PC-9 (cell line): ENCODE data around the gene OR11L1.

Source experiments
- EZH2 ChIP-seq: fragments of 200-600 bp; sonication (generic); IDR thresholded peaks from 2 replicates; pipeline ENCODE4 v1.8.0; 2017; ENCODE audit warnings: antibody characterized with exemption, low read depth
- TF ChIP-seq, protein P1 (sequence below): fragments of 200-600 bp; sonication (generic); conservative IDR thresholded peaks from 2 replicates; pipeline ENCODE4 v1.6.1; 2017; ENCODE audit warnings: mixed run types, antibody characterized with exemption, mild to moderate bottlenecking, moderate library complexity

DNA sequence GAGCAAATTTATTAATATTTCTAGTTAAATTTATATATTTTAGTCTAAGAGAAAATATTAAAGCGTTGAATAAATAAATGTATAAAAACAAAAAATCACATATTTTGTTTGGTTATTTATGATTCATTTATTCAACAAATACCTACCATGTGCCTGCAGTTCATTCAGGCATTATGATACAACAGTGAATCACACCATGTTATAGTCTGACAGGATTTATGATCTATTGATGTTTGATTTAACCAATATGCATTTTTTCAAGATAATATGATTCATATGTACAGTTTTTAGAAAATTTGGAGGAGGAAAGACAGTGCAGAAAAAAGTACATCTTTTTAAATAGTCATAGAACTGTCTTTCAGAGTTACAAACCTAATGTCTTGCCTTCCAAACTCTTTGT lies 7.9 kb upstream of the OR11L1 start:
- TF ChIP-seq, protein P1, sequence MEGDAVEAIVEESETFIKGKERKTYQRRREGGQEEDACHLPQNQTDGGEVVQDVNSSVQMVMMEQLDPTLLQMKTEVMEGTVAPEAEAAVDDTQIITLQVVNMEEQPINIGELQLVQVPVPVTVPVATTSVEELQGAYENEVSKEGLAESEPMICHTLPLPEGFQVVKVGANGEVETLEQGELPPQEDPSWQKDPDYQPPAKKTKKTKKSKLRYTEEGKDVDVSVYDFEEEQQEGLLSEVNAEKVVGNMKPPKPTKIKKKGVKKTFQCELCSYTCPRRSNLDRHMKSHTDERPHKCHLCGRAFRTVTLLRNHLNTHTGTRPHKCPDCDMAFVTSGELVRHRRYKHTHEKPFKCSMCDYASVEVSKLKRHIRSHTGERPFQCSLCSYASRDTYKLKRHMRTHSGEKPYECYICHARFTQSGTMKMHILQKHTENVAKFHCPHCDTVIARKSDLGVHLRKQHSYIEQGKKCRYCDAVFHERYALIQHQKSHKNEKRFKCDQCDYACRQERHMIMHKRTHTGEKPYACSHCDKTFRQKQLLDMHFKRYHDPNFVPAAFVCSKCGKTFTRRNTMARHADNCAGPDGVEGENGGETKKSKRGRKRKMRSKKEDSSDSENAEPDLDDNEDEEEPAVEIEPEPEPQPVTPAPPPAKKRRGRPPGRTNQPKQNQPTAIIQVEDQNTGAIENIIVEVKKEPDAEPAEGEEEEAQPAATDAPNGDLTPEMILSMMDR, result no peak
- no peak for TF ChIP-seq EZH2
